ENCODE data around the gene SIAH3.

The SIAH3 gene

GRCh38 chr13:45861322-45861721 is 9.8 kb upstream of the SIAH3 start:
- DNase-seq: no peak

DNA sequence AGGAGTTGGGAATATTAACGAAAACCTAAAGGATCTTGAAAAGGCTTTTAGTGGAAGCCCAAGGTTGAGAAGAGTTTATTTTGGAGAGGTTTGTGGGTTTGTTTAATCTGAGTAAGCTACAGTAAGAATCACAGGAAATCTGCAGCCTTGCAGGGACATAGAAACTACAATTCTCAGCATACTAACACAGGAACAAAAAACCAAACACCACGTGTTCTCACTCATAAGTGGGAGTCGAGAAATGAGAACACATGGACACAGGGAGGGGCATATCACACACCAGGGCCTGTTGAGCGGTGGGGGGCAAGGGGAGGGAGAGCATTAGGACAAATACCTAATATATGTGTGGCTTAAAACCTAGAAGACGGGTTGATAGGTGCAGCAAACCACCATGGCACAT is 8.7 kb upstream of the SIAH3 start:
- no peak for DNase-seq

- no peak for DNase-seq
These were observed 8.2 kb upstream of the SIAH3 start for GRCh38 chr13:45859705-45860104.

DNA sequence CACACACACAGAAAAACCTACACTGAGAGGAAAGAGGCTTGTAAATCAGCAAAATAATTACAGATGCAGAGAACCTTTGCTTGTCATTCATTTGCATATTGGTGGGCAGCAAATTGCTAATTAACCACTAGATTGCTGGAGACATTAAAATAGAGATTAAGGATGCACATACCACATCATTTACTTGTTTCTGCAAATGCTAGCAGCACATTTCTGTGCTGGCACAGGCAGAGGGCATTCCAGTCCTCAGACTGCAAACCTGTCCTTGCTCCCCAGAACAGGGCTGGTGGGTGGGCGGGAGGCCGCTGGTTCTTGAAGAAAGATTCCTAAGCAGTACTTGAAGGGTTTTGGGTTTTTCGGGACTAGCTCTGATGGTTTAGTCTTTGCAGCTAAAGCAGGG is 941 bp upstream of the SIAH3 start:
- no peak for DNase-seq

DNA sequence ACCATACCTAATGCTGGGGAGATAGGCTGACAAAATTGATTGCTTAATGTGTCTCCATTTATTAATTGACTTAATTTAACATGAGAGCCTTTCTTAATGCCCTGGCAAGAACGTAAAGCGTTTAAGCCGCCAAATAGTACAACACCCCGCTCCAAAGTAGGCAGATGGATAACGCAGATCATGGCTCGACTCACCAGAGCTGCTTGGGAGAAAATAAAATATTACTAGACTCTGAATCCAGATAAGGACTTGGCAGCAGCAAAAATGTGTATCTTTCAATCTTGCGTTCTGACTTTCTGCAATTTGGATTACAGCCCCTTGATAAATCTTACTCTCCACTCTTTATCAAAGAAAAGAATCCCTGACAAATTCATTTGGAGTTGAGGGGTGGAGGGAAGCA is 403 bp upstream of the SIAH3 start:
- no peak for DNase-seq

- DNase-seq: no peak
These were observed 1.4 kb downstream of the SIAH3 start for GRCh38 chr13:45850027-45850613.

DNA sequence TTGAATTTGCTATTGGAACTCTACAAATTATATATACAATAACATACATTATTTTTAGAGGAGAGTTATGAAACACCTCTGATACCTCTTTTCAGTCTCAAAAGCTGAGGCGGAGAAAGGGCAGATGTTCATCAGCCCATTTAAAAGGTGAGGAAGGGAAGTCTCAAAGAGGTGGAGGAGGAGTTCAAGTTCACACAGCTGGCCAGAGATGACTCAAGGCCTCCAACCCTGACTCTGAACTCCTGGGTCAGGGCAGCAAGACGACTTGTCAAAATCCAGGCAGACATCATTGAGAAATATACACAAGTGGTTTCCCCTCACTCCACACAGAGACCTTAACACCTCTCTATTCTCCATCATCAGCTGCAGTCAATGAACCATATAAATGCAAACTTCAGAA is 2.1 kb downstream of the SIAH3 start:
- no peak for DNase-seq

- DNase-seq: peak; percentile 15
These were observed 3.9 kb downstream of the SIAH3 start for GRCh38 chr13:45847554-45848224.

GRCh38 chr13:45846681-45847080 is 4.9 kb downstream of the SIAH3 start:
- DNase-seq: no peak

GRCh38 chr13:45838171-45838745 is 13.3 kb downstream of the SIAH3 start:
- no peak for DNase-seq

GRCh38 chr13:45837111-45837510 is 14.4 kb downstream of the SIAH3 start:
- DNase-seq: no peak

DNA sequence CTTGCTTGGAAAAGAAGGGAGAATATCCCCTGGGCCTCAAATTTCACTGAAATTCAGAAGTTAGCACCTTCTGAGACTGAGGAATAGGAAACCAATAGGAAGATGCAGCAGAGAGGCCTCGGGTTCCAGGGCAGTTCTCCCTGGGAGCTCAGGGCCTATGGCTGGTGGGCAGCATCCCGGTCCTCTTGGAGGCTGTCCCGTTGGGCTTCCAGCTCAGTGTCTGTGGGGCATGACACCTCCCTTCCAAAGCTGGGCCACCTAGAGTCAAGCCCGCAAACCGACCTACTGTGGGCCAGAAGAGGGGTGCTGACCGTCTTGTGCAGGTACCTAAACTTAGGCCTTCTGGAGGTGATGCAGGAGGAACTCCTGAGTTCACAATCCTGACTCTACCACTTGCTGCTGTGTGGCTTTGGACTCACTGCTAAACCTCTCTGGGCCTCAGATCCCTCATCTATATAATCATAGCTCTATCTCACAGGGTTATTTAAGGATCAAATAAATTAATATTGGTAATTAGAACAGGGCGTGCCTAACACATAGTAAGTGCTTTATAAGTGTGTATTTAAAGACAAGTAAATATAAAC is 17.1 kb downstream of the SIAH3 start:
- DNase-seq: no peak

- no peak for DNase-seq
These were observed 17.7 kb downstream of the SIAH3 start for GRCh38 chr13:45833663-45834375.

- DNase-seq: no peak
These were observed 18.3 kb downstream of the SIAH3 start for GRCh38 chr13:45833242-45833641.

DNA sequence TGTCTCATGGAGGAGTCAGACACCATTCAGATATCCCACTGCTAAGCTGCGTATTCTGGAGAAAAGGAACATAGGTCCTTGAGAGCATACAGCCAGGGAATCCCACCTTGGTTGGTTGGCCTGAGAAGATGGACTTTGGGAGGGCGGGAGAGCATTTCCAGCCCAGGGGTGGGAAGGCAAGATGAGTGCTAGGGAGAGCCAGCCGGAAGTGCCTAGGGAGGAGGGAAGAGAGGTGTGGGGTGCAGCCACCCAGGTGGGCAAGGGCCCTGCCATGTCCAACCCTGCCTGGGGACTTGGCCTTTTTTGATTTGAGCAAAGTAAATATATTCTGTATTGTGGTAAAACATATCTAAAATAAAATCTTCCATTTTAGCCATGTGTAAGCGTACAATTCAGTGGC is 19.7 kb downstream of the SIAH3 start:
- DNase-seq: no peak

- no peak for DNase-seq
These were observed 21.4 kb downstream of the SIAH3 start for GRCh38 chr13:45830121-45830520.

DNA sequence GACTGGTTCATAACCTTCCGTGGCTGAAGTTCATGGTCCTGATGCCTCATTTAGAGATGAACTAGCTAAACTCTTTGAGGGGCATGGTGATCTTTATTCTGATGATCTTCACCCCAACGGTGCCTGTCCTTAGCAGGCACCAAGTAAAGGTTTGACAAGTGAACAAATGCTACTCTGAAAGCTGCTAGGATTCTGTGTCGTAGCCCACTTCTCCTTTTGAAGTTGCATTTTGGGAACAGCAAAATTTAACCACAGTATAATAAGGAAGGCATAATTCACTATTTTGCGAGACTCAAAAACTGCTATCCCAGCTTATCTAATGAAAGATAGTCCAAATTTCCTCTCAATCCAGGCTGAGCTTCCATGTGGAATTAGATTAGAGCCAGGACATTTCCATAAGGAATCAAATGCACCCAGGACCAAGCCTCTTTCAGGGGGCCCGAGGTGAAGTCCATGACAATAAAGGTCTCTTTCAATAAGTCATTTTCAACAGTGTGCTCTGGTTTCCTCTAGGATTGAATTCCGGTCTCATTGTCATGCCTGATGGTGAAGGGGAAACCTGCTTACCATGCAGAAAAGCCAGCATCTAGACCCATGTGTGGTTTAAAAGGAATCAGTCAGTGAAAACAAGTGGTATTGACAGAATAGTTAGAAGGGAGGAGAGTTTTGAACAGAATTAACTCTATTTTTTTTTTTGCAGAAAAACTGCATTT is 23.1 kb downstream of the SIAH3 start:
- no peak for DNase-seq

DNA sequence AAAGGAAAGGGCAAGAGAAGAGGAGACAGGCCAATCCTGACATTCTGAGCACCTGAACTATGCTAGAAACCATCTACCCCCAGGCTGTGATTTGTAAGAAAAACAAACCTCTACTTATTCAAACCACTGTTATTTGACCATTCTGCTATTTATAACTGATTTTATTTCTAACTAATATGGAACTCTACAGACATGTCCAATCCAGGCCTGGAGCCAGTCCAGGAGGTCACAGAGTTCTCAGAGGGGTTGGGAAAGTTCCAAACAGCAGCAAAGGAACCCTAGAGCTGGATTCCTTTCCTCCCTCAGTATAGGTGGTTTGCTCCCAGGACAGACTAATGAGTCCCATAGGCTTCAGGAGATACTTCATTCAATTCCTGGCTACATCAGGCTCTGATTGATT is 24.2 kb downstream of the SIAH3 start:
- no peak for DNase-seq

GRCh38 chr13:45826731-45827130 is 24.8 kb downstream of the SIAH3 start:
- DNase-seq: no peak

DNA sequence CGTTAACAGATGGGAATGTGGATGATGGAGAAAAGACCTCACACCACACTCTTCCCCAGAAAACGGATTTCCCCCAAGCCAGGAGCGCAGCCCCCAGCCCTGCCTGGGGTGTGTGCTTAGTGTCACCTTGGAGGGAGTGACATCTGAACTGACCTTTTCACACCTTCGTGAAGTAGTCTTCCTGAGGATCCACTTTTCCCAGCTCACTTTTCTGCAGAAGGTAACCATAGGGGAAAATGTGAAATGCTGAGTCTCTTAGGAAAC is 26.2 kb downstream of the SIAH3 start:
- no peak for DNase-seq

GRCh38 chr13:45823583-45823982 is 28.0 kb downstream of the SIAH3 start:
- no peak for DNase-seq

DNA sequence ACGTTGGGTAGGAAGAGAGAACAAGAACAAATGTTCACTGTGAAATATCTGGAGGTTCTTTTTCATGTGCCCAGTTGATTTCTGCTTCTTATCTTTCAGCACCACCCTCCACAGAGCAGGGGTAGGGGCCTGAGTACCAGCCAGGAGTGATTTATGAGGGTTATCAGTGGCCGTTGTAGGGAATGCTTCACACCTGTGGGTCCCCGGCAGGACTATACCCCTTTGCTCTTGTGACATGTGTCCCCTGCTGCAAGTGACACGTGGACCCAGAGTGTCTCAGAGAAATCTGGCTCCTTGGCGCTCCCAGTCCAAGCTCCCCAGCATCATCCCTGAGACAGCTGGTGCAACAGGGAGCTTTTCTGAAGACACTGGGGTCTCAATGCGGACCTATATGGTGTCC is 29.7 kb downstream of the SIAH3 start:
- DNase-seq: no peak

All from T-helper 9 cell (primary cell).